Stimulated activated CD4-positive, alpha-beta T cell treated with anti-CD3 and anti-CD28 coated beads, TNF-alpha, amount 100 ng/mL, for 1 hour (primary cell): Measurements from ENCODE around the gene CLCNKA.
"Not testable (repeated sequence)": the region's sequence is repeated elsewhere in the genome, so short reads cannot be mapped to it uniquely, and the experiment has no call there.

Experiments used
- DNase-seq, 3 donors: peaks; one replicate each; pipeline ENCODE4 v3.0.0-alpha.2; 2020; ENCODE audit warnings: low read depth in 3 of 3, low spot score in 1 of 3

CLCNKA gene

GRCh38 chr1:15997076-15997585, 24.7 kb upstream of the CLCNKA start:
- no peak for DNase-seq

- no peak for DNase-seq
Observed at GRCh38 chr1:15997637-15998280, 24.1 kb upstream of the CLCNKA start.

- DNase-seq, result no peak
Observed at GRCh38 chr1:15998929-15999328, 22.9 kb upstream of the CLCNKA start.

- DNase-seq, result not testable (repeated sequence)
Observed at GRCh38 chr1:16001274-16001673, 20.6 kb upstream of the CLCNKA start.

- no peak for DNase-seq
Observed at GRCh38 chr1:16005597-16005996, 16.2 kb upstream of the CLCNKA start.

GRCh38 chr1:16006010-16006409, 15.8 kb upstream of the CLCNKA start:
- no peak for DNase-seq

GRCh38 chr1:16006552-16007485, 15.0 kb upstream of the CLCNKA start:
- no peak for DNase-seq

- DNase-seq, result no peak
Observed at GRCh38 chr1:16007671-16008341, 14.0 kb upstream of the CLCNKA start.

GRCh38 chr1:16009030-16009460, 12.8 kb upstream of the CLCNKA start:
- DNase-seq, result peak; percentile 28 to 65 (median 45)

GRCh38 chr1:16009678-16010077, 12.2 kb upstream of the CLCNKA start:
- DNase-seq, result no peak

- no peak for DNase-seq
Observed at GRCh38 chr1:16010837-16011236, 11.0 kb upstream of the CLCNKA start.

GRCh38 chr1:16011936-16012589, 9.8 kb upstream of the CLCNKA start:
- DNase-seq, result no peak

- no peak for DNase-seq
Observed at GRCh38 chr1:16012590-16013219, 9.1 kb upstream of the CLCNKA start.

- DNase-seq, result peak in 2 of 3 donors; percentile 25 to 42
Observed at GRCh38 chr1:16013220-16013907, 8.5 kb upstream of the CLCNKA start.

- DNase-seq, result no peak
Observed at GRCh38 chr1:16013908-16014258, 8.0 kb upstream of the CLCNKA start.

- DNase-seq, result no peak
Observed at GRCh38 chr1:16014509-16015482, 7.0 kb upstream of the CLCNKA start.

- no peak for DNase-seq
Observed at GRCh38 chr1:16015491-16015890, 6.3 kb upstream of the CLCNKA start.

- DNase-seq, result no peak
Observed at GRCh38 chr1:16015960-16016901, 5.6 kb upstream of the CLCNKA start.
